ENCODE measurements around the gene TRABD2B.

- TF ChIP-seq CTCF (IDR thresholded peaks at IDR 0.05): no peak
- TF ChIP-seq POLR2A (IDR thresholded peaks at IDR 0.05): no peak
- no peak for TF ChIP-seq POLR2AphosphoS5 (IDR thresholded peaks at IDR 0.05)
Measured at GRCh38 chr1:47767741-47768100, 229.5 kb downstream of the TRABD2B start.

Data from breast epithelium (tissue), 3 donors.